COLO668 (cell line): ENCODE results near the gene ISG15.
A peak's percentile ranks its signal among the peaks of the same experiment; 100 is the strongest.

ENCODE experiments used
- DNase-seq: peaks from one replicate; lab custom pipeline; 2025; ENCODE audit not compliant: unreplicated experiment; lab: John Stamatoyannopoulos, UW

Gene ISG15

DNA sequence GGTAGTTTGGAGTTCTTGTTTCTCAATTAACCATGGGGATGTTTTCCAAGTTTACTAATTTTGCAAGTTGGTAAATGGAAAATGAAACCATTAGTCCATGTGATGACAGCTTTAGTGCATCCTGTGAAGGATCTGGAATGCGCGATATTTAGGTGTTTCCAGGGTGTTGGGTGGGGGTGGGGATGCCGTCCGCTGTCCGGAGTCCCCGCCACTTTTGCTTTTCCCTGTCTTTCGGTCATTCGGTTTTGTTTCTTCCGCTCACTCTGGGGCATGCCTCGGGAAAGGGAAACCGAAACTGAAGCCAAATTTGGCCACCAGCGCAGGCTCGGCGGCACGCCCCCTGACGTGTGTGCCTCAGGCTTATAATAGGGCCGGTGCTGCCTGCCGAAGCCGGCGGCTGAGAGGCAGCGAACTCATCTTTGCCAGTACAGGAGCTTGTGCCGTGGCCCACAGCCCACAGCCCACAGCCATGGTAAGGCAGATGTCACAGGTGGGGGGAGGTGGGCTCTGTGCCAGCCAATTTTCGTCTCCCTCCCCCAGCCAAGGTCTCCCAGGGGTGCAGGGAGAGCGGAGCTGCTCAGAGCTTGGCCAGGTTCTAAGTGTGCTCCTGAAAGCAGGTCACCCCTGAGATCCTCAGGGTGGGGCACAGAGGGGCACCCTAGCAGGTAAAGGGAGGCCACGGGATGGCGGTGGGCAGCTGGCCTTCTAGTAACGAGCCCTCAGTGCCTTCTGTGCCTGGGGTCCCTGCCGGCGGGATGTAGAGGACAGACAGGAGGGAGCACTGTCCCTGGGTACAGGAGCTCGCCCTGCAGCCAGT, at the start of gene ISG15:
Gene ISG15 (plus strand): TSS at position 393 of the 817 bp plus-strand sequence. CDS start 77 bp downstream, at position 470.
- DNase-seq, result peak; percentile 96

DNA sequence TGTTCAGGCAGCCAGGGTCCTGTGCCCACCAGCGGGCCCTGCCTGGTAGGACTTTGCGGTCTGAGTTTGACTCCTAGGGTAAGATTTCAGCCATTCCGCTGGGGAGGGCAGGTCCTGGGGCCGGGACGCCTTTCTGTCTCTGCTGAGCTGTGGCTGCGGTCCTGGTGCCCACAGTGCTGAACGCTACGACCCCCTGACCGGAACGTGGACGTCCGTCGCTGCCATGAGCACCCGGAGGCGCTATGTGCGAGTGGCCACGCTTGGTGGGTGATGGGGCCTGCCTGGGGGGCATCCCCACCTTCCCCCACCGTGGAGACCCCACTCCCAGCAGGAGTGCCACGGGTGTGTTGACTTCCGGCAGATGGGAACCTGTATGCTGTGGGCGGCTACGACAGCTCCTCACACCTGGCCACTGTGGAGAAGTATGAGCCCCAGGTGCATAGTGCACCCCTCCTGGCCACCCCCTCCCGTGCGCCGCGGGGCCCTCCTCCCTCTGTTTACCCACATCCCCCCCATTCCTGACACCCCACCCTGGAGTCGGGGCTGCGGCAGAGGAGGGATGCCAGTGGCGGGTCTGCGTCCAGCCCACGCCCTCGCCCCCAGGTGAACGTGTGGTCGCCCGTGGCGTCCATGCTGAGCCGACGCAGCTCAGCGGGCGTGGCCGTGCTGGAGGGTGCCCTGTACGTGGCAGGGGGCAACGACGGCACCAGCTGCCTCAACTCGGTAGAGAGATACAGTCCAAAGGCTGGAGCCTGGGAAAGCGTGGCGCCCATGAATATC, 49.4 kb upstream of the ISG15 start:
- no peak for DNase-seq

DNA sequence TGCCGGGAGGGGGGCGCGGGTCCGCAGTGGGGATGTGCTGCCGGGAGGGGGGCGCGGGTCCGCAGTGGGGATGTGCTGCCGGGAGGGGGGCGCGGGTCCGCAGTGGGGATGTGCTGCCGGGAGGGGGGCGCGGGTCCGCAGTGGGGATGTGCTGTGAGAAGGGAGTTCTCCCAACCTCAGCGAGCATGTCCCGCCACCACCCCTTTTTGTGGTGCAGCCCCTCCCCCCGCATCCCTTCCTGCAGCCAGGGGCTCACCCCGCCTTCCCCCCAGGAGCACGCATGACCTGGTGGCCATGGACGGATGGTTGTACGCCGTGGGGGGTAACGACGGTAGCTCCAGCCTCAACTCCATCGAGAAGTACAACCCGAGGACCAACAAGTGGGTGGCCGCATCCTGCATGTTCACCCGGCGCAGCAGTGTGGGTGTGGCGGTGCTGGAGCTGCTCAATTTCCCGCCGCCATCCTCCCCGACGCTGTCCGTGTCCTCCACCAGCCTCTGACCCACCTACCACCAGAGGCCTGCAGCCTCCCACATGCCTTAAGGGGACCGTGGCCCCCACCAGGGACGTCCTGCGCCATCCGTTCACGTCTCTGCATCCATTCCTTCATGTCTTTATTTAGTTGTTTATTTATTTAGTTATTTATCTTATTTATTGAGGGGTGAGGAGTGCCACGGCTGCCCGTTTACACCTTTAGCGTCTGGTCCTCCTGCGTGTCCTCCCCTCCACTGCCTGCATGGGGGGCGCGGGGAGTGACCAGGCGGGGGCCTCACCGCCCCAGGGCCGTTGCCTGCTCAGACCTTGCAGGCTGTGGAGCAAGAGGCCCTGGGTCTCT, 48.4 kb upstream of the ISG15 start:
- DNase-seq, result no peak

DNA sequence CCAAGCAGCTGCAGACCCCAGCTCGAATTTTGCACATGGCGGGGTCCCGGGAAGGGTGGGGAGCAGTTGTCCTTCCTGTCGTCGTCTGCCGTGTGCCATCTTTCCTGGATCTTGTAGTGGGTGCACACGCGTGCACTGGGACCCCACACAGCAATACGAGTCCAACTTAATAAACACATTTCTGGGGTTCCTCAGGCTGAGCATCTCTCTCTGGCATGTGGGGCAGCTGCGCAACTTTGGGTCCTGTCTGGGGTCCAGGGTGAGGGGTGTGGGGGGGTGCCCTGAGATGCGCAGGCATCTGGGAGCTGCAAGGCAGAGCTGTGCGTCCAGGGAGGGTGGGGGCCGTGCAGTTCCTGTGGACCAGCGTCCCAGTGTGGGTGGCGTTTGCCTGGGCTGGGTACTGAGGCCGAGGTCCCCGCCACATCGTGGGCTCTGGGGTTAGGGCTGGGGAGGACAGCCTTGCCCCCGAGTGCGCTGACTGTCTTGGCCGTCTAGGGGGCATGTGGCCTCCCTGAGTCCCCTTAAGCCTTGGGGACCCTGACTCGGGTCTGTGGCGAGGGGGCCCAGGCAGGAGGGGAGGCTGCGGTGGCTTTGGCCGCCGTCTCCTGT, 47.7 kb upstream of the ISG15 start:
- no peak for DNase-seq

DNA sequence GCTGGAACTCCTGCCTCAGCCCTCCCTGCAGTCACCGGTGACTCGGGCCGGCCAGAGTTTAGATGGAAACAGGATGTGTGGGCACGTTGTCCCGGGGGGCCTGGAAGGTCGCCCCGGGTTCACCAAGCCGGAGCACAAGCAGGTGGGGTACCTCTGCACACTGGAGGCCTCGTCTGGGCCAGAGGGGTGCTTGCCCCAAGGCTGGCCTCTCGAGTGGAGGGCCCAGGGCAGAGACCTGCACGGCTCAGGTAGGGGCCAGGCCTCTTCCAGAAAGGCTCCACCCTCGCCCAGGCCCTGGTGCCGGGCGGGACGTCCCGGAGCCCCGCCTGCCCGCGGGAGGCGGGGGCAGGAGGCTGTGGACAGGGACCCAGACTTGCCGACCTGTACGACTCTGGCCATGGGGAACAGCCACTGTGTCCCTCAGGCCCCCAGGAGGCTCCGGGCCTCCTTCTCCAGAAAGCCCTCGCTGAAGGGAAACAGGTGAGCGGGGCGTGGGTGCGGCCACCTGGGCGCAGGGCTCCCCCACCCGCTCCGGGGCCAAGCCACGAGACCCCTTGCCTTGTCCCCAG, 47.1 kb upstream of the ISG15 start, which contains the start of gene PLEKHN1:
Gene PLEKHN1 (plus strand): TSS at position 348 of the 569 bp plus-strand sequence. CDS start 50 bp downstream, at position 398.
- no peak for DNase-seq

DNA sequence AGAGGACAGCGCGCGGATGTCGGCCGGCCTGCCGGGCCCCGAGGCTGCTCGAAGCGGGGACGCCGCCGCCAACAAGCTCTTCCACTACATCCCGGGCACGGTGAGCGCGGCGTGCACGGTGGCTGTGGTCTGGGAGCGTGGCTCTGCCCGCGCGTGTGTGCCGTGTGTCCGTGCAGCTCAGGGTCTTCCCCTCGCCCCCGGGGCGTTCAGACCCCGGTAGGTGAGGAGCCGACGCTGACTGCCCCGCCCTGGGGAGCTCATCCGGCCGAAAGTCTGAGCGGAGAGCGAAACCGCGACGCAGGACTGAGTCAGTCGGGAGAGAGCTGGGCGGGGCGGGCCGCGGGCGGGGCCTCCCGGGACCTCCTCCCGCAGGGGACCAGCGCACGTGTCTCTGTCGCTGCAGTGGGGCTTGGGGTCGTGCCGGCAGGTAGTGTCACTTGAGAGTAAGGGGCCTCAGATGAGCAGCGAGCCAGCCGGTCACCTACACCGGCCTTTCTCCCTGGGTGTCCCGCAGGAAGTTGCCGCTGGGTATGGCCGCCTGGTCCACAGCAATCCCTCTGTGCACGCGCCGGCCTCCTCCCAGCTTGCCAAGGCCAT, 46.5 kb upstream of the ISG15 start:
- peak; percentile 71 for DNase-seq

DNA sequence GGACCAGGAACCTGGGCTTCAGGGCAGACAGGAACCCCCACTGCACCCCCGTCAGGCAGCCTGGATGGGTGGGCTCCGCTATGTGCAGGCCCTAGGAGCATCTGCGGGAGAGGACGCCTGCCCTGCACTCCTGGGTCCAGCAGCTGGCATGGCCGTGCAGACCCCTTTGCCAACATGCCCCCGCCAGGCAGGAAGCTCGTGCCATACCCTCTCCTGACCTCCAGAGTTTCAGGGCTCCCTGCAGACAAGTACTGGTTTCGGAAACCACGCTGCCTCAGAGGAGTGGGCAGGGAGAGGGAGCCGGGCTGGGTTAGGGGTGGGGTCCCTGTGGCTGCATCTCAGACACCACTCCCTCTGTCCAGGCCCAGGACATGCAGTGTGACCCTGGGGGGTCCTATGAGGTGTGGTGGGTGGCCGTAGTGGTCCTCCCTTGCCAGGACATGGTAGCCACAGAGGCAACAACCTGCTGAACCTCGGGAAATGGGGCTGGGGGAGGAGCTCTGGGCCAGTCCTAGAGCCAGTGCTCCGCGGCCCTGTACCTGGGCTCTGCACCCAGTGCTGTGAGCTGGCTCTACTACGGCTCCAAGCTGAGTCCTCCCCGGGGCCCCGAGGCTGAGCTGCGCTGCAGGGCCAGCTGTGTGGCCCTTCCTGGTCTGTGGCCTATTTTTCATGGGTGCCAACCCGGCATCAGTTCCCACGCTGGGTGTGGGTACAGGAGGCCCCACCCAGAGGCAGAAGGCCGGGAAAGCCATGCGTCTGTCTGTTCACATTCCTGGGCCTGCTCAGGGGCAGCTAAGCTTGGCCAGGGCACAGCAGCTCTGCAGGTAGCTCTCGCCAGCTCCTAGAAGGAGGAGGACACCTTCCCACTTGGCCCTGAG, 45.6 kb upstream of the ISG15 start:
- DNase-seq, result no peak

DNA sequence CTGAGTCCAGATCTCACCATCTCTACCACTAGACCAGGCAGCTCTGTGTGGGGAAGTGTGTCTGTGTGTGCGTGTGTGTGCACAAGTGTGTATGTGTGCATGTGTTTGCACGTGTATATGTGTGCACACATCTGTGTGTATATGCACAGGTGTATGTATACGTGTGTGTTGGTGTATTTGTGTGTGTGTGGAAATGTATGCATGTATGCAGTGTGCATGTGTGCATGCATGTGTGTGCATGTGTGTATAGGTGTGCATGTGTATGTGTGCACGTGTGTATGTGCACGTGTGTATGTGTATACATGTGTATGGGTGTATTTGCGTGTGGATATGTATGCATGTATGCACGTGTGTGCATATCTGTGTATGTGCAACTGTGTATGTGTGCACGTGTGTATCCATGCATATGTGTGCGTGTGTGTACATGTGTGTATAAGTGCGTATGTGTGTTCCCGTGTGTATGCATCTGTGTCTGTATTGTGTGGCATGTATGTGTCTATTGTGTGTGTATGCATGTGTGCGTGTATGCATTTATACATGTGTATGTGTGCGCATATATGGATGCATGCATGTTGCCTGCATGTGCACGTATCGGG, 43.9 kb upstream of the ISG15 start:
- DNase-seq, result no peak

DNA sequence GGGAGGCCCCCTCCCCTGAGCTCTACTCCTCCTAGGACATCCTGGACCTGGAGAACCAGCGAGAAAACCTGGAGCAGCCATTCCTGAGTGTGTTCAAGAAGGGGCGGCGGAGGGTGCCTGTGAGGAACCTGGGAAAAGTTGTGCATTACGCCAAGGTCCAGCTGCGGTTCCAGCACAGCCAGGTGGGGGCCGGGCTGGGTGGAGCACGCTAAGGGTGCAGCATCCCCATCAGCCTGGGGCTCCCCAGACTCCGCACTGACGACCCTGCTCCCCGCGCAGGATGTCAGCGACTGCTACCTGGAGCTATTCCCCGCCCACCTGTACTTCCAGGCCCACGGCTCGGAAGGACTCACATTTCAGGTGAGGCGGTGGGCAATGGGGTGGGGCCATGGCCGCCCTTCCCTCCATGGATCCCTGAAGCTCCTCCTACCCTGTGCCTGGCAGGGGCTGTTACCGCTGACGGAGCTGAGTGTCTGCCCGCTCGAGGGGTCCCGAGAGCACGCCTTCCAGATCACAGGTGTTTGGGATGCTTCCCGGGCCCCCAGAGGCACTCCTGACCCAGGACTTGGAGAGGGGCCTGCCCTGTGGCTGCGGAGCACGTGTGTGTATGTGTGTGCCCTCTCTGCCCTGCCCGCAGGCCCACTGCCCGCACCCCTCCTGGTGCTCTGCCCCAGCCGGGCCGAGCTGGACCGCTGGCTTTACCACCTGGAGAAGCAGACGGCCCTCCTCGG, 42.9 kb upstream of the ISG15 start:
- no peak for DNase-seq

DNA sequence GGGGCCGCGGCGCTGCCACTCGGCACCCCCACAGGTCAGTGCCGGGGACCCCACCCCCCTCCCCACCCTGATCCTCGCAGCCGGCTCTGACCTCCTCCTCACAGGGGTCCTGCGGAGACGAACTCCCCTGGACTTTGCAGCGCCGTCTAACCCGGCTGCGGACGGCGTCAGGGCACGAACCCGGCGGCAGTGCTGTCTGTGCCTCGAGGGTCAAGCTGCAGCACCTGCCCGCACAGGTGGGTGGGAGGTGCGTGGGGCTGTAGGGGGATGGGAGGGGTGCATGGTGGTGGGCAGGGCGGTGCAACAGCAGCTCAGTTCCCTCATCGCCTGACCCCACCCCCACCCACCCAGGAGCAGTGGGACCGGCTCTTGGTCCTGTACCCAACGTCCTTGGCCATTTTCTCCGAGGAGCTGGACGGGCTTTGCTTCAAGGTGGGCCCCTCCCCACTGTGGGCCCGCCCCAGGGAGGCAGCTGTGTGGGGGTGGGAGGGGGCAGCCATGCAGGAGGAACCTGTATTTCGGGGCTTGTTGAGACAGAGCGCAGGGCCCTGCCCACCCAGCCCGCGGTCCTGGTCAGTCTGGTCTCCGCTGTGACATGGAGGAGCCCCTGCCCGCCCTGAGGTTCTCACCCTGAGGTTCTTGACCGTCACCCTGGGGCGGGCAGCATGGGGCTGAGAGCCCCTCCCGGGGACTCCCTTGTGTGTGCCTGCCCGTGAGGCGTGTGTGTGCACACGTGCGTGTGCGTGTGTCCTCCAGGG, 42.1 kb upstream of the ISG15 start:
- DNase-seq, result no peak

DNA sequence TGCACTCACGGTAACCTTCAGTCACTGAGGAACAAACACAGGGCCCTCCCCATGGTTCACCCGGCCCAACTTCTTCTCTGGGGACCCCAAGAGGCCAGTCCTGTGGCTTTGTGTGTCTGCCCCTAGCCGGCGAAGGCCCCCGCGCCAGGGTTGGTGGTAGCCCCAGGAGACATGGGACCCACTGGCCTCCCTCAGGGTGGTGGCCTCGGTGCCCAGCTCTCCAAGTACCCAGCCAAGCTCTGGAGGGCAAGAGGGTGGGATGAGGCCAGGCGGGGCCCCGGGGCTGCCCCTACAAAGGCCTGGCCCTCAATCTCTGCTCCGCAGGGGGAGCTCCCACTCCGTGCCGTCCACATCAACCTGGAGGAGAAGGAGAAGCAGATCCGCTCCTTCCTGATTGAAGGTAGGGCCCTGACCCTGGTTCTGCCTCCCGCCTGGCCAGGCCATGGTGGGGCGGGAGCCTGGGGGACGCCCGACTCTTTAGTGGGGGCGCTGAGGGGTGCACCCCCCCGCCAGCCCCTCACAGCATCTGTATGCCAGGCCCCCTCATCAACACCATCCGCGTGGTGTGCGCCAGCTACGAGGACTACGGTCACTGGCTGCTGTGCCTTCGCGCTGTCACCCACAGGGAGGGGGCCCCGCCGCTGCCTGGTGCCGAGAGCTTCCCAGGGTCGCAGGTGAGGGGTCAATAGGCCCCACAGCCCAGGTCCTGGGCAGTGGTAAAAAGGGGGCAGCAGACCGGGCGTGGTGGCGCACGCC, 41.4 kb upstream of the ISG15 start:
- no peak for DNase-seq

DNA sequence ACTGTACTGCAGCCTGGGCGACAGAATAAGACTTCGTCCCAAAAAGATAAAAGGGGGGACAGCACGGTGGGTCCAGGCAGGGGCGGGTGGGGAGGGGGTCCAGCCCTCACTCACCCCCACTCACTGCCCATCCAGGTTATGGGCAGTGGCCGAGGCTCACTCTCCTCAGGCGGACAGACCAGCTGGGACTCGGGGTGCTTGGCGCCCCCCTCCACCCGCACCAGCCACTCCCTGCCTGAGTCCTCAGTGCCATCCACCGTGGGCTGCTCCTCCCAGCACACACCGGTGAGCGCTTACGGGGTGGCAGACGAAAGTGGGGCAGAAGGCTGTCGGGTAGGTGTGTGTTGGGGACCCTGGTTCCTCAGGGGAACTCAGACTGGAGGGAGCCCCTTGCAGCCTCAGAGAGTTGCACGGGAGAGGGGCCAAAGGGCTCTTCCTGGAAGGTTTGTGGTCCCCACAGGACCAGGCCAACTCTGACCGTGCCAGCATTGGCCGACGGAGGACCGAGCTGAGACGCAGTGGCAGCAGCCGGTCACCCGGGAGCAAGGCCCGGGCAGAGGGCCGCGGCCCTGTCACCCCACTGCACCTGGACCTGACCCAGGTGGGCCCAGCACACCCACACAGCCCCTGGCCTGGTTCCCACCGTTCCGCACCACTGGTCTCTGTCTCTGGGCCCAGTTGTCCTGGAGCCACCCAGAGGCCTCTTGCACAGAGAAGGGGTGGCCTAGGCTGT, 40.4 kb upstream of the ISG15 start:
- DNase-seq, result no peak

DNA sequence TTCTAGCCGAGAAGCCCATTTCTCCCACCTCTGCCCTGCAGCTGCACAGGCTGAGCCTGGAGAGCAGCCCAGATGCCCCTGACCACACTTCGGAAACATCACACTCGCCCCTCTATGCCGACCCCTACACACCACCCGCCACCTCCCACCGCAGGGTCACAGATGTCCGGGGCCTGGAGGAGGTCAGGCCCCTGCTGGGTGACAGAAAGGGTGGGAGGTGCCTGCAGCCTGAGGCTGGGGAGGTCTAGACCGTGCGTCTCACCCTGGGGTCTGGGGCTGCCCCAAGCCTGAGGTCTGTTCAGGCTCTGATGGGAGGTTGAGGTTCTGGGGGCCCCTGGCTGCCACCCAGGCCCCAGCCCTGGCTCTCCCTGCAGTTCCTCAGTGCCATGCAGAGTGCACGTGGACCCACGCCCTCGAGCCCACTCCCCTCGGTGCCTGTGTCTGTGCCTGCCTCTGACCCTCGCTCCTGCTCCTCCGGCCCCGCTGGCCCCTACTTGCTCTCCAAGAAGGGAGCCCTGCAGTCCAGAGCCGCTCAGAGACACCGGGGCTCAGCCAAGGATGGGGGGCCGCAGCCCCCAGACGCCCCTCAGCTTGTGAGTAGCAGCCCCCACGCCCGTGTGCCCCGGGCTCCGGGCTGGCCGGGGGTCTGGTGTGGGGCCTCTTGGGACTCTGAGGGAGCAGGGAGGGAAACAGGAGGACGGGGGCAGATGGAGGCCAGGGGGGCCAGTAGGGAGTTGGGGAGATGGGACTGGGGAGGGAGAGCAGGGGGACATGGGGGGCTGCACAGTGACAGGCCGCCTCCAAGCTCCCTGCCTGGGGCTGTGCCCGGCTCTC, 39.6 kb upstream of the ISG15 start:
- DNase-seq, result no peak

DNA sequence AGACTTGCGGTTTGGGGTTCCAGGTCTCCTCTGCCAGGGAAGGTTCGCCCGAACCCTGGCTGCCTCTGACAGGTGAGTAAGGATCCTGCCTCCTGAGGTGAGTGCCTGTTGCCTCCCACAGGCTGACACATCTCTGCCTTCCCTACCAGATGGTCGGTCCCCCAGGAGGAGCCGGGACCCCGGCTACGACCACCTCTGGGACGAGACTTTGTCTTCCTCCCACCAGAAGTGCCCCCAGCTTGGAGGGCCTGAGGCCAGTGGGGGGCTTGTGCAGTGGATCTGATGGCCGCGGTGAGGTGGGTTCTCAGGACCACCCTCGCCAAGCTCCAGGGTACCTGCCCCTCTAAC, 39.0 kb upstream of the ISG15 start:
- DNase-seq, result no peak

DNA sequence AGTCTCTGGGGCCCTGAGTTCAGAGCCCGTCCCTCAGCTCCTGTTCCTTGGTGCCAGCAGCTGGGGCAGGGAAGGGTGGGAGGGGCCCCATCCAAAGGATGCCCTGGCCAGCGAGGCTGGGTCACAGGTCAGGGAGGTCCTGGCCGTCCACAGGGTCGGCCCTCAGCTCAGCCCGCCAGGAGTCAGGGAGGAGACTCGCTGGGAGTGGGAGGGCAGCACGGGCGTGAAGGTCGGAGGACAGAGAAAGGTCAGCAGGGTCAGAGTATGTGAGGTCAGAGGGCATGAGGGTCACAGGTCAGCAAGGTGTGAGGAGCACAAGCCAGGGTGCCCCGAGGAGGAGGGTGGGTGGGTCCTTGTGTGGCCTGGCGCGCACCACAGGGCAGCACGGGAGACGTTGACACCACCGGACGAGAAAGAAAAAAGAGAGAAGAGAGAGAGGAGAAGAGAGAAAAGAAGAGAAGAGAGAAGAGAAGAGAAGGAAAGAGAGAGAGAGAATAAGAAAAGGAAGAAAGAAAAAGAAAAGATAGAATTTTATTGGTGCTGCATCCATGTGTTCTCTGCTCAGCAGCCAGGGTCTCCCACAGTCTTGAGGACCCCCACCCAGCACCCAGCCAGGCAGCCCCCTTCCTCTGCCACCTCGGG, 38.5 kb upstream of the ISG15 start:
- DNase-seq, result no peak
